SK-N-SH (cell line): Measurements from ENCODE around the gene LRRC45.

ENCODE experiments used
- GABPA ChIP-seq: IDR thresholded peaks from 2 replicates; pipeline ENCODE4 v1.4.0; 2012; ENCODE audit warnings: low read depth, mild to moderate bottlenecking
- TAF1 ChIP-seq: IDR thresholded peaks from 2 replicates; pipeline ENCODE4 v1.6.1; 2012; ENCODE audit warnings: low read depth, mild to moderate bottlenecking, low read length, moderate library complexity, borderline replicate concordance
- ZBTB33 ChIP-seq: IDR thresholded peaks from 2 replicates; pipeline ENCODE4 v1.4.0; 2012; ENCODE audit warnings: low read depth, borderline replicate concordance

GRCh38 chr17:82051776-82052637 lies 28.9 kb downstream of the LRRC45 start, which contains the start of the genes GPS1 and RFNG:
- peak; percentile 61 for TF ChIP-seq TAF1
- peak; percentile 91 for TF ChIP-seq GABPA
- no peak for TF ChIP-seq ZBTB33
